Stimulated activated CD8-positive, alpha-beta memory T cell treated with anti-CD3 and anti-CD28 coated beads, Interleukin-7, amount 100 ng/mL, for 1 hour (primary cell): ENCODE results near the gene PRLH.
"Not testable (repeated sequence)": the region's sequence is repeated elsewhere in the genome, so short reads cannot be mapped to it uniquely, and the experiment has no call there.

Experiments
- DNase-seq, 2 donors: peaks; one replicate each; pipeline ENCODE4 v3.0.0-alpha.2; 2020; ENCODE audit warnings: low read depth in 2 of 2

The PRLH gene

DNA sequence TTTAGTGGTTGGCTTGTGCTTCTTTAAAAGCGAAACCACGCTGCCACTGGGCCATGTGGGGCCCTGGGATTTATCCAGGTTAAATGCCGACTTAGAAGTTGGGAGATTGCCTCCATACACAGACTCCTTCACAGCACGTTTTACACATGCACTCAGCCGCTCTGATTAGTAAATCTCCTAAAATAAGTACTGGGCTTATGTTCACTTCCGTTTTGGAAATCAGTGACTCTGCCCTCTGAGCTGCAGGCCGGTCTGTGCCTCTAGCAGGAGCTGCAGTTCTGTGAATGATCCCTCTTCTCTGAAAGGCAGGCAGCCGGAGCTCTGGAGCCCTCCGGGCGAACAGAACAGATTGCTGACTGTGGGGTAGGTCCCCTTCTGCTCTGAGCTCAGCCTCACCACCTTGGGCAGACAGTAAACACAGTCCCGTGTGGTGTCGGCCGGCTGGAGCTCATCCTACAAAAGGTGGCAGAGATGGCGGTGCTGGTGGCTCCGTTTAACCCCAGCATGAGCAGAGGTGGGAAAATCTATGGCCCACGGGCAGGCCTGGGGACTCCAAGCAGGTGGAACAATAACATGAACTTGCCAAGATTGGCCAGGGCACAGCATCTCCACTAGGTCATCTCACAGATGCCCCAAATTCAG is 34.0 kb downstream of the PRLH start:
- no peak for DNase-seq

DNA sequence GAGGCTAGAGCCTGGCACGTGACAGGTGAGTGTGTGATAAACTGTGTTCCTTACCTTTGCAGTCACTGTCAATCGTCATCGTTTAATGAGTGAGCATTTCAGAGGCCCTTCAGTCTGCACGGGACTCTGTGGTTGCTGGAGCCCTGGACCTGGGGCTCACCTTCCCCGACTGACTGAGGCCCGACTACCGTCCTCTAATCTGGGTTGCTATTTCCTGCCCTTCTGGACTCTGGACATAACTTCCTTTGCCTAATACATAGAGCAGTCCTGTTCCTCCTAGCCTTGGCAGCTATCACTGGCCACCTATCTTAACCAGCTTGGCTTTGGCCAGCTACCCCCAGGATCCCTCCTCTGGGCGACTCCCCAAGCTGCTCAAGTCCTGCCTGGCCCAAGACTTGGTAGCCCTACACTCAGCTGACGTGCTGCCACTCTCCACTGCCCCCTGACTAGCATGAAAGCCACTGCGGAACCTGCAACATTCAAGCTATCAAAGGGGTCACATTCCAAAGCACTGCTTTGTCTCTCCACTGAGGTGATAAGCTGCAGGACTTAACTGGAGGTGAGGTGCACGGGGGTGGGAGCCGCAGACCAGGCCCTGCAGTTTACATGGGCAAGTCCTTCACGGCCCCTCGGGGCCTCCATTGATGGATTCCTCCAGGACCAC is 35.2 kb downstream of the PRLH start:
- no peak for DNase-seq

DNA sequence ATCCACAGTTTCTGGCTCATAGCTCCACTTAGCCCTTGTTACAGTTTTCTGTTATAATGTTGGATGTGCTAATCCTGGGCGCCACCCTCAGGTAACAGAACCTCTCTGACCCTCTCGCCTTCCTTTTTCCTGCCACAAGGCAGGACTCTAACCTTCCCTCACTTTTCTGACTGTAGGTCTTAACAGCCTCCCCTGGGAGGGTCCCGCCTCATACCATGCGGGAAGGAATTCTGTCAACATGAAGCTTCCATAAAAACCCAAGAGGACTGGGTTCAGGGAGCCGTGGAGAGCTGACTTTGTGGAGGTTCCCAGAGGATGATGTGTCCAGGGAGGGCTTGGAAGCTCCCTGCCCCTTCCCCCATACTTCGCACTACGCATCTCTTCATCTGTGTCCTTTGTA is 36.0 kb downstream of the PRLH start:
- DNase-seq = no peak

DNA sequence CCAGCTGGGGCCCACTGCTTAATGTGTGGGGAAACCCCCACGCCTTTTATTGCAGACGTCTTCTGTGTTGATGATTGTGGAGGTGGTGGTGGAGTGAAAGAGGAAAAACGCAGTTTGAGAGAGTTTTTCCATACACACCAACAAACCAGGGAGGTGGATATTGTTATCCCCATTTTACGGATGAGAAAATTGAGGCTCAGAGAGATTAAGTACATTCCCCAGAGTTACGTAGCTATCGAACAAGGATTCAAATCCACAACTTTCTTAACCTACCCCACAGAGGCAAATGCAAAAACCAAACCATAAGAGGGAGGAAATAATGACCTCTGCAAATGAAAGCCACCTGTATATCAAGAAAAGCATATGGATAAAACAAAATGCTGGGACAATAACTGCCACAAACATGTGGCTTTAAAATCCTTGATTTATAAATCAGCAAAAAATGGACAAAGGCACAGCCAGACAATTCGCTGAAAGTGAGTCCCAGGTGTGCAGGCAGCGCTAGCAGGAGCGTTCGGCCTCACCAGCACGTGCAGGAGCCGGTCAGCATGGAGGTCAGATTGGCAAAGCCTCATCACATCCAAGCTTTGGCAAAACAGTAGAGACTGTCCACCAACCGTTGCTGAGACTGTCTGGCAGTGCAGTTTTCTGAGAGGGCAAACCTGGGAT is 36.8 kb downstream of the PRLH start:
- no peak for DNase-seq

DNA sequence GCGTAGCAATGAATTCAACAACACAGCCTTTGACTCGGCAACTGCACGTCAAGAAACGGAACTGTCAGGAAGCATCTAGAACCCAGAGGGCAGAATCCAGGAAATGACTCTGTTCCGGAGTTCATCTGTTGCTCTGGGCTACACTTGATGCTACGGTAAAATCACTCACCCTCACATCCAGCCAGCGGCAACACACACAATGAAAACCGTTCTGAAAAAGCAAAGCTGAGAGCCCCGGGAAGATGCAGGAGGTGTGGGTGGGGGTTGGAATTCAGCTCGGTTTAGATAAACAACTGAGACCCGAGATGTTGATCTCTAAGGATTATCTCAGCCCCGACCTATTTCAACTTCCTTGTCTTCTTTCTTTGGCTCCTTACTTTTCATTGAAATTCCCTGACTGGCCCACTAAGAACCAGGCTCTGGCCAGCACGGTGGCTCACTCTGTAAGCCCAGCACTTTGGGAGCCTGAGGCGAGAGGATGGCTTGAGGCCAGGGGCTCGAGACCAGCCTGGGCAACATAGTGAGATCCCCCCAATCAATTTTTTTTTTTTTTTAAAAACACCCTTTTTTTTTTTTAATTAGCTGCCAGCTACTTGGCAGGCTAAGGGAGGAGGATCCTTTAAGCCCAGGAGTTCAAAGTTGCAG is 37.5 kb downstream of the PRLH start:
- DNase-seq = peak; percentile 14 to 23

DNA sequence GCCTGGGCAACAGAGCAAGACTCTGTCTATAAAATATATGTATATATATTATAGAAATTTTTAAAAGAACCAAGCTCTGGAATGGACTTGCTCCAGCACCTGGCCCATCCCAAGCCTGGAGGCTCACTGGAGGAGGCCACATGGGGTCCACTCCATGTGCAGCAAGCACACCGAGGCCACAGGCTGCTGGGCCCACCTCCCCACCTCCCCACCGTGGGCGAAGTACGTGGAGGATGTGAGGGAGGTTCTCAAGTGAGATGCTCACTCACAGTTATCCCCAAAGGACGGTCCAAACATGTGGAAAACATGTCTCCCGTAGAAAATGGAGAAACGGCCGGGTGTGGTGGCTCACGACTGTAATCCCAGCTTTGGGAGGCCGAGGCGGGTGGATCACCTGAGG is 38.0 kb downstream of the PRLH start:
- DNase-seq = no peak

DNA sequence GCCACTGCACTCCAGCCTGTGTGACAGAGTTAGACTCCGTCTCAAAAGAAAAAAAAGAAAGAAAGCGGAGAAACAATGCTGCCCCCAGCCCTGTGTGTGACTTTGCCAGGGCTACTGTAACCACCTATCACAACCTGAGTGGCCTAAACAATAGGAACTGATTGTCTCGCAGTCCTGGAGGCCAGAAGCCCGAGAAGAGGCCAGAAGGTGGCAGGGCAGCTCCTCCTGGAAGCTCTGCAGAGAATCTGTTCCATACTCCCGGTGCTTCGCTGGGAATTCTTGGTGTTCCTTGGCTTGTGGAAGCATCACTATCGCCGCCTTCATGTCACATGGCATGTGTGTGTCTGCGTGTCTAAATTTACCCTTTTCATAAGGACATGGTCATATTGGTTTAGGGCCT is 38.6 kb downstream of the PRLH start:
- DNase-seq = no peak

DNA sequence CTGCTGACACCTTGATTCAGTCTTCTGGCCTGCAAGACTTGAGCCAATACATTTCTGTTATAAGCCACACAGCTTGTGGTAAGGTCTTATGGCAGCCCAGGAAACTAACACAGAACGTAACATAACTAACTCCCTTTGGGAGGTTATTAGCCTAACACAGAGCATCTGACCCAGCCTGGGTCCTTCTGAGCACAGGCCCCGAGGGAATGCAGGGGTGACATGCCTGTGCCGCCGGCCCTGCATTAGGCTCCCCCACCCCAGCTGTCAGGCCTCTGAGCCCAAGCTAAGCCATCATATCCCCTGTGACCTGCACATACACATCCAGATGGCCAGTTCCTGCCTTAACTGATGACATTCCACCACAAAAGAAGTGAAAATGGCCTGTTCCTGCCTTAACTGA is 40.1 kb downstream of the PRLH start:
- DNase-seq = not testable (repeated sequence)

DNA sequence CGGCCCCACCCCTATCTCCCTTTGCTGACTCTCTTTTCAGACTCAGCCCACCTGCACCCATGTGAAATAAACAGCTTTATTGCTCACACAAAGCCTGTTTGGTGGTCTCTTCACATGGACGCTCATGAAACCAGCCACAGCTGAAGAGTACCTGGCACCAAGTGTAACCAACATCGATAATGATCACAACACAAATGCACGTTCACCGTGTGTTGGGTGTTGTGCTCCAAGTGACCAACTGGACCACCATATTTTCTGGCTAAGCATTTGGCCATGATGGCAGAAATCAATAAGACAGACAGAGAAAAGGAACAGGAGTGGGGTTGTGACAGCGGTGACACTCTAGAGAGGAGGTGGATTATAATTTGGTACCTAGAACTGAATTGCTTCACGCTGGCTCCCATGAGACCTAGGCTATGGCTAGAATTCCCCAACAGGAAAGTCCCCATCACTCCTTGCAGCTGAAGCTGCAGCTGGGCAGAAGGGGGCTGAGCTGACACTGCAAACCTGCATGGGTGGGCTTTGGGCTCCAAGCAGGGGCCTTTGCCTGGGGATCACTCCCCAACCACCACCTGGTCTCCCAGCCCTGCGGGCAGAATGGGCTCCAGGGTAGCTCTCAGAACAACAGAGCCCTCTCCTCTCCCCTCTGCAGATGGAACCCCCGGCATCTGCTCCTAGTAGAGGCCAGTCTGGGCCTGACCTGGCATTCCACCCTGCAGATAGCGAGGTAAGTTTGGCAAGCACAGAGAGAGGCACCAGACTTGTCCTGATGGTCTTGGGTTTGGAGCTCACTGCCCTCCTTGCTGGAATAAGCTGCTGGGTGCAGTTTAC is 46.4 kb downstream of the PRLH start:
- DNase-seq = no peak

DNA sequence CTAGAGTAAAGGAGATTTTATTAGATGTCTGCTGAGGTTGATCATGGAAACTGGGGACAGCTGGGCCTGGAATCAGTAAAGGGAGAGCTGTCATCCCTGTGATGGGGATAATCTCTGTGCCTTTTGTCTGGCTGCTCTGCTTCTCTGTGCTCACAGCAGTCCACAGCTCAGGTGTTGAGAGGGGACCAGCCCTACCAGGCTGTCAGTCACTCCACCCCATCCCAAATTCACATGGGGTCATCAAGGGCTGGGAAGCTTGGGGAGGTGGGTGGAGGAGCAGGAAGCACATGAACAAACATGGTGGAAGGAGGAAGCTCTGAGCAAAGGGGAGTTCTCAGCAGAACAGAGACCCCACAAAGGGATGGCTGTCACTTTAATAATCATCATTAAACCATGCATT is 47.3 kb downstream of the PRLH start:
- DNase-seq = no peak

DNA sequence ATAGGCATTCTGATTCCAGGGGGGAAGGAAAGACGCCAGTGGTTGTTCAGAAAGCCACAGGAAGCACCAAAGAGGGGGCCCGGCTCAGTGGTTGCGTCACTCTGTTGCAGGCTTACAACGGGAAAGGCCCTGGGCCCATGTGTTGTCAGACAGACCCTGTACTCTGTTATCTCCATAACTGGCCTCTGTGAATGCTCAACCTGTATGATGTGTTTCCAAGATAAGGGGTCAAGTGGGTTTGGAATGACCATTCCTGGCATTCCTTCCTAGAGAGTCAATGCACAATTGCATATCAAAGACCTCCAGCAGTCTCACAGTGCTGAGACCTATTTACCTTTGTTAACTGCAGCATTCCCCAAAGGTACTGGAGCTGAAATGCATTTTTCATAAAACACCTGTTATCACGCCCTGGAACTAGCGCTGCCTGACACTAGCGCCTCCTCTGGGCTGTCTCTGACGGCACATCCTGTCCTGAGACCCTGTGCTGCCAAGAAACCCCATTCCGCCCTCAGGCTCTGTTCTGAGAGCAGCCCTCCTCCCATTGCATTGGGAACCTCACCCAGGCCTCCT is 47.9 kb downstream of the PRLH start:
- DNase-seq = no peak

DNA sequence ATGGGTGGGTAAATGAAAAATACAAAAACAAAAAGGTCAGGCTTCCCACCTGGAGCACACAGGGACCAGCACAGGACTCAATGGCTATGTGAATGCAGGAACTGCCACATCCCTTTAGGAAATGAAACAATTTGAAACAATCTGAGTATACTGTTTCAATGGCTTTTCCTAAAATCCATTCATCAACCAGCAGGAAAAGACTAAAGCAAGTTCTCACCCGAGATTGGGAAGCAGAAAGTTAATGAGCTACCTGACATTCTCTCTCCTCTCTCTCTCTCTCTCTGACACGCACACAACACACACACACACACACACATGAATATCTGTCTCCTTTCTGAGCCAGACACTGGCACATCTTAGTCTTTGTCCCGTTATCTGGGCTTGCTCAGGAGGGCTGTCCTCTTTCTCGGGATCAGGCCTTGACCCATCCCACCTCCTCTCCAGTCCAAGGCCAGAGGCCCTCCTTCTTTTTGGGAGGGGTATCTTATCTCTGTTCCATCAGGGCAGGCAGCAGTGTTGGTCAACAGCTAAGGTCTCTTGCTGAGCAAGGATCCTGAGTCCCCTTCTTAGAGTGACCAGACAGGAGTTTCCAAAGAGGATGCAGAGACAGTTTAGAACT is 49.4 kb downstream of the PRLH start:
- DNase-seq = no peak

DNA sequence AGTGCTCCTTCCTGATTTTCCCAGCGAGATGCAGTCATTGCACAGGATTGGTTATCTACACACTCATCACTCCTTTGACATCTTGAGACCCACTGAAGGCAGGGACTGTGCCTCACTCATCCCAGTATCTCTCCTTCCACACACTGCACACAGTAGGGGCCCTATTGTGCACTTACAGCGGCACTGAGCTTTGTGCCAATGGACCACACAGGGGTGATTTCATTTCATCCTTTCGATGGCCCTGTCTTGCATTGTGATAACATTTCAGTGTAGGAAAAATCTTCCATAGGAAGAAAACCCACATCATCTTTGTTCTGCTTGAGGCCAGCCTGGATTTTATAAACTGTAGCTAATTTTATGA is 50.0 kb downstream of the PRLH start:
- no peak for DNase-seq
